AG04450 (cell line): ENCODE results near the gene FAM13C. TPM values are rescaled to one million over a fixed set of nuclear protein-coding genes. Genes with fewer than 3 reads are reported as not detected.

Experiments
- CTCF ChIA-PET: fragments of 300-600, 350-600 bp; formaldehyde crosslinking; extraction: SDS; loops from one replicate; lab custom pipeline; 2022; ENCODE audit warnings: antibody characterized with exemption, inconsistent platforms; lab: Charles Lee
- POLR2A ChIA-PET: fragments of 350-600 bp; formaldehyde crosslinking; extraction: SDS; loops from one replicate; lab custom pipeline; 2021; ENCODE audit warnings: antibody characterized with exemption, inconsistent platforms; lab: Yijun Ruan, JAX
- DNase-seq: peaks from one replicate; pipeline ENCODE4 v3.0.0-alpha.2; 2011; ENCODE audit warnings: low read depth, low spot score
- H3K27ac ChIP-seq: one replicate; pipeline ENCODE4 v1.5.1; 2012; ENCODE audit warnings: low read depth, low read length, control low read depth
- H3K27me3 ChIP-seq: one replicate; pipeline ENCODE4 v1.6.0; 2012; ENCODE audit warnings: low read length; ENCODE audit not compliant: control insufficient read depth, insufficient read depth
- H3K4me3 ChIP-seq: 2 replicates; pipeline ENCODE4 v1.5.1; 2011; ENCODE audit warnings: mild to moderate bottlenecking, low read depth, low read length, control low read depth
- H3K9me3 ChIP-seq: 2 replicates; pipeline ENCODE4 v1.5.1; 2012; ENCODE audit warnings: low read length; ENCODE audit not compliant: control insufficient read depth, insufficient read depth
- polyA plus RNA-seq: library from polyadenylated mRNA; depleted of rRNA; stranded (reverse); fragments of >200 nt; gene quantifications from 2 replicates; pipeline ENCODE4 v1.2.3, GENCODE V29; 2011
- TF ChIP-seq, protein P1 (sequence below): IDR thresholded peaks from 2 replicates; pipeline ENCODE4 v1.5.1; 2011; ENCODE audit warnings: low read depth, low read length, control low read depth, inconsistent platforms

The FAM13C gene
- polyA plus RNA-seq, 1 experiment: 3.1 TPM

- Histone ChIP-seq H3K9me3 (no peaks in the 10 kb centered on the region), H3K27me3 (no peaks in the 10 kb centered on the region), H3K27ac (no peak overlapping the region), H3K4me3 (no peak overlapping the region)
- no peak for DNase-seq
- CTCF ChIA-PET: no interaction called here
- POLR2A ChIA-PET: no interaction called here
- TF ChIP-seq, protein P1, sequence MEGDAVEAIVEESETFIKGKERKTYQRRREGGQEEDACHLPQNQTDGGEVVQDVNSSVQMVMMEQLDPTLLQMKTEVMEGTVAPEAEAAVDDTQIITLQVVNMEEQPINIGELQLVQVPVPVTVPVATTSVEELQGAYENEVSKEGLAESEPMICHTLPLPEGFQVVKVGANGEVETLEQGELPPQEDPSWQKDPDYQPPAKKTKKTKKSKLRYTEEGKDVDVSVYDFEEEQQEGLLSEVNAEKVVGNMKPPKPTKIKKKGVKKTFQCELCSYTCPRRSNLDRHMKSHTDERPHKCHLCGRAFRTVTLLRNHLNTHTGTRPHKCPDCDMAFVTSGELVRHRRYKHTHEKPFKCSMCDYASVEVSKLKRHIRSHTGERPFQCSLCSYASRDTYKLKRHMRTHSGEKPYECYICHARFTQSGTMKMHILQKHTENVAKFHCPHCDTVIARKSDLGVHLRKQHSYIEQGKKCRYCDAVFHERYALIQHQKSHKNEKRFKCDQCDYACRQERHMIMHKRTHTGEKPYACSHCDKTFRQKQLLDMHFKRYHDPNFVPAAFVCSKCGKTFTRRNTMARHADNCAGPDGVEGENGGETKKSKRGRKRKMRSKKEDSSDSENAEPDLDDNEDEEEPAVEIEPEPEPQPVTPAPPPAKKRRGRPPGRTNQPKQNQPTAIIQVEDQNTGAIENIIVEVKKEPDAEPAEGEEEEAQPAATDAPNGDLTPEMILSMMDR: no peak
These were observed 14.5 kb upstream of the FAM13C start for GRCh38 chr10:59376846-59377245.

GRCh38 chr10:59375990-59376389, 13.6 kb upstream of the FAM13C start:
- no peak for DNase-seq
- CTCF ChIA-PET: no interaction called here
- no peak overlapping the region for H3K4me3 ChIP-seq
- TF ChIP-seq, protein P1: no peak
- no peaks in the 10 kb centered on the region for H3K27me3 ChIP-seq
- POLR2A ChIA-PET: no interaction called here
- no peaks in the 10 kb centered on the region for H3K9me3 ChIP-seq
- H3K27ac ChIP-seq: no peak overlapping the region

DNA sequence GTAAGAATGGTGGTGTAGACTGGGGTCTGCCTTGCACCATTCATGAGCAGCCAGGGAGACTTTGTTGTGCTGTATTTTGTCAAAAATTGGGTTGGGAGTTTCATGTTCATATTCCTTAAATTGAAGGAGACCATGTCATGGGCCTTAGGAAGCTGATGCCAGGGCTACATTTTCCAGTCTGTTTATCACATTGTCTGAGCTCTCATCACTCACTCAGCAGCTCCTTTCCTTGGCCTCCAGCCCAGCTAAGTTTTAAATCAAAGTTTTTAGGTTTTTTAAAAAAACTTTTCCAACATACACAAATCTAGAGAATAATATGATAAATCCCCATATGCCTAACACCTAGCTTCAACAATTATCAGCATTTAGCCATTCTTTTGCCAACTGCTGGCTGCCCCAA, 12.6 kb upstream of the FAM13C start:
- ChIA-PET CTCF (no interaction called here), POLR2A (no interaction called here)
- no peak for DNase-seq

GRCh38 chr10:59373071-59373470, 10.7 kb upstream of the FAM13C start:
- DNase-seq: no peak
- no peaks in the 10 kb centered on the region for H3K9me3 ChIP-seq
- ChIA-PET POLR2A (interaction anchor here (0.7 to 2.3 kb wide), 3 partner anchors 10 to 12 kb away, joined by 7 to 15 read pairs (median 7); no protein-coding TSS in a partner anchor), CTCF (interaction anchor here (1.1 kb wide), 1 partner anchor 10 kb away, joined by 5 read pairs; no protein-coding TSS in a partner anchor)
- TF ChIP-seq, protein P1: no peak
- H3K4me3 ChIP-seq: no peak overlapping the region
- no peaks in the 10 kb centered on the region for H3K27me3 ChIP-seq
- peak overlapping the region; percentile 58 for H3K27ac ChIP-seq

More for the DNA sequence above, 12.6 kb upstream of the FAM13C start:
- TF ChIP-seq, protein P1: no peak
- no peak overlapping the region for H3K4me3 ChIP-seq
- no peak overlapping the region for H3K27ac ChIP-seq
- no peaks in the 10 kb centered on the region for H3K9me3 ChIP-seq
- H3K27me3 ChIP-seq: no peaks in the 10 kb centered on the region

GRCh38 chr10:59372543-59372942, 10.2 kb upstream of the FAM13C start:
- Histone ChIP-seq H3K27me3 (no peaks in the 10 kb centered on the region), H3K4me3 (no peak overlapping the region), H3K9me3 (no peaks in the 10 kb centered on the region), H3K27ac (no peak overlapping the region)
- ChIA-PET POLR2A (interaction anchor here (0.7 to 2.3 kb wide), 4 partner anchors 10 to 35 kb away, joined by 4 to 15 read pairs (median 7); no protein-coding TSS in a partner anchor), CTCF (interaction anchor here (0.7 to 1.4 kb wide), 3 partner anchors 10 to 207 kb away, joined by 5 read pairs; no protein-coding TSS in a partner anchor)
- DNase-seq: no peak
- TF ChIP-seq, protein P1: no peak
